PC-3 (cell line): ENCODE data around the gene ACTR1B. TPM values are rescaled to one million over a fixed set of nuclear protein-coding genes. Genes with fewer than 3 reads are reported as not detected.

ENCODE experiments used
- ATAC-seq: fragments of 200-7000 bp; cut with Tn5 transposase; 2 replicates; pipeline ENCODE4 v1.9.1; 2020; ENCODE audit warnings: mild to moderate bottlenecking, moderate library complexity
- BruUV-seq: library from RNA; stranded (reverse); fragments of 400-500 nt; replicated peaks from 2 replicates; lab custom pipeline; 2021; lab: Mats Ljungman, UMichigan
- CTCF ChIA-PET: fragments of 300-600 bp; sonication (Branson Sonifier 250); formaldehyde crosslinking; loops from one replicate; lab custom pipeline; 2022; ENCODE audit warnings: antibody characterized with exemption; lab: Charles Lee
- POLR2A ChIA-PET: fragments of 300-600 bp; sonication (Branson Sonifier 250); formaldehyde crosslinking; loops from one replicate; lab custom pipeline; 2022; ENCODE audit warnings: antibody characterized with exemption; ENCODE audit not compliant: unreplicated experiment; lab: Charles Lee
- DNase-seq: peaks from one replicate; pipeline ENCODE4 v3.0.0-alpha.2; 2015
- H2AFZ ChIP-seq: fragments of 300-600 bp; sonication (generic); 2 replicates; pipeline ENCODE4 v1.6.0; 2016; ENCODE audit warnings: antibody characterized with exemption, low read length
- H3F3A ChIP-seq: fragments of 300-600 bp; sonication (generic); one replicate; pipeline ENCODE4 v1.6.0; 2017; ENCODE audit warnings: antibody characterized with exemption, low read length, control low read depth, mild to moderate bottlenecking; ENCODE audit not compliant: unreplicated experiment
- H3K27ac ChIP-seq: fragments of 300-600 bp; sonication (generic); 2 replicates; pipeline ENCODE4 v1.5.1; 2016; ENCODE audit warnings: mild to moderate bottlenecking, low read length
- H3K27me3 ChIP-seq: fragments of 300-600 bp; sonication (generic); 2 replicates; pipeline ENCODE4 v1.6.1; 2016; ENCODE audit warnings: low read length, mixed read lengths
- H3K36me3 ChIP-seq: fragments of 300-600 bp; sonication (generic); 2 replicates; pipeline ENCODE4 v1.6.1; 2016; ENCODE audit warnings: low read depth, mixed run types, low read length, mixed read lengths
- H3K4me1 ChIP-seq: fragments of 300-600 bp; sonication (generic); 2 replicates; pipeline ENCODE4 v1.5.1; 2016; ENCODE audit warnings: low read length; ENCODE audit not compliant: insufficient read depth
- H3K4me2 ChIP-seq: fragments of 300-600 bp; sonication (generic); 2 replicates; pipeline ENCODE4 v1.6.0; 2016; ENCODE audit warnings: low read length
- H3K4me3 ChIP-seq: fragments of 300-600 bp; sonication (generic); 2 replicates; pipeline ENCODE4 v1.5.1; 2016; ENCODE audit warnings: mild to moderate bottlenecking, low read length, mixed read lengths
- H3K79me2 ChIP-seq: fragments of 300-600 bp; sonication (generic); 2 replicates; pipeline ENCODE4 v1.6.1; 2017; ENCODE audit warnings: low read length, mixed read lengths
- H3K9ac ChIP-seq: fragments of 300-600 bp; sonication (generic); 2 replicates; pipeline ENCODE4 v1.6.0; 2016; ENCODE audit warnings: mild to moderate bottlenecking, low read length
- H3K9me2 ChIP-seq: fragments of 300-600 bp; sonication (generic); replicated peaks from 2 replicates; pipeline ENCODE4 v1.6.1; 2016; ENCODE audit warnings: mixed run types, low read length, mixed read lengths
- H3K9me3 ChIP-seq: fragments of 300-600 bp; sonication (generic); 2 replicates; pipeline ENCODE4 v1.6.1; 2016; ENCODE audit warnings: low read length, mixed read lengths
- H4K20me1 ChIP-seq: fragments of 300-600 bp; sonication (generic); 2 replicates; pipeline ENCODE4 v1.6.1; 2016; ENCODE audit warnings: low read length, mixed read lengths
- EZH2 ChIP-seq: fragments of 300-600 bp; sonication (generic); IDR thresholded peaks from one replicate; pipeline ENCODE4 v1.6.1; 2017; ENCODE audit warnings: antibody characterized with exemption, mild to moderate bottlenecking, low read length; ENCODE audit not compliant: unreplicated experiment
- EZH2phosphoT487 ChIP-seq: fragments of 300-600 bp; sonication (generic); IDR thresholded peaks from 2 replicates; pipeline ENCODE4 v1.6.1; 2018; ENCODE audit warnings: mild to moderate bottlenecking, antibody characterized with exemption, low read length, borderline replicate concordance
- intact Hi-C: fragments of 100-400 bp; cut with micrococcal nuclease; formaldehyde crosslinking; loops from 2 replicates; pipeline ENCODE4 v1.9.0; 2023
- total RNA-seq: library from RNA; depleted of rRNA; stranded (reverse); fragments of >200 nt; gene quantifications from 2 replicates; pipeline ENCODE4 v1.2.3, GENCODE V29; 2014
- TF ChIP-seq, protein P1 (sequence below): fragments of 300-600 bp; sonication (generic); conservative IDR thresholded peaks from 2 replicates; pipeline ENCODE4 v1.5.1; 2017; ENCODE audit warnings: antibody characterized with exemption, low read depth, mild to moderate bottlenecking, low read length

The ACTR1B gene
- total RNA-seq, 1 experiment from 2014 or later: 27.0 TPM

DNA sequence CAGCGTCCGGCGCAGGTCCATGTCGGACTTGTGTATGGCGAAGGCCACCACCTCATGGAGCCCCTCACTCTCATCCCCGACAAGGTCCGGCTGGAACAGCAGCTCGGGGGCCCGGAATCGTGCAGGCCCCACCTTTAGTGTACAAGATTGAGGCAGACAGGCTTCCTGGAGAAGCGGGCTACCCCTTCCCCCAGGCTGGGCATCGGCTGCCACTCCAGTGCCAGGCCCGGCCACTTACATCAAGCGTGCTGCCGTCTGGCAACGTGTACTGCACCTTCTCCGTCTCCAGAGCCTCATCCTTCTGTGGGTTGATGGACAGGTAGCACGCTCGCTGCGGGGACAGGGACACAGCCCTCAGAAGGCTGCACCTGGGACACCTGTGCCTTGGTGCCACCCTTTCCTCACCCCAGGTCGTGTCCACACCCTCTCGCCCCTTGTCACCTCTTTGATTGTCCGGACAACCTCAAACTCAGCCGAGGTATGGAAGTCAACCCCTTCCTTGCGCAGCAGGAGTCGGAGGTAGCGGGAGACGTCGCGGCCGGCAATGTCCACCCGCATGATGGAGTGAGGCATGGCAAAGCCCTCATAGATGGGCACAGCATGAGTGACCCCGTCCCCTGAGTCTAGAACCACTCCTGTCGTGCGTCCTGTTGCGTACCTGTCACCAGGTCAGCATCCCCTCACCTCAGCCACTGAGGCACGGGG is 5.7 kb downstream of the ACTR1B start:
- BruUV-seq: no TSS peak

DNA sequence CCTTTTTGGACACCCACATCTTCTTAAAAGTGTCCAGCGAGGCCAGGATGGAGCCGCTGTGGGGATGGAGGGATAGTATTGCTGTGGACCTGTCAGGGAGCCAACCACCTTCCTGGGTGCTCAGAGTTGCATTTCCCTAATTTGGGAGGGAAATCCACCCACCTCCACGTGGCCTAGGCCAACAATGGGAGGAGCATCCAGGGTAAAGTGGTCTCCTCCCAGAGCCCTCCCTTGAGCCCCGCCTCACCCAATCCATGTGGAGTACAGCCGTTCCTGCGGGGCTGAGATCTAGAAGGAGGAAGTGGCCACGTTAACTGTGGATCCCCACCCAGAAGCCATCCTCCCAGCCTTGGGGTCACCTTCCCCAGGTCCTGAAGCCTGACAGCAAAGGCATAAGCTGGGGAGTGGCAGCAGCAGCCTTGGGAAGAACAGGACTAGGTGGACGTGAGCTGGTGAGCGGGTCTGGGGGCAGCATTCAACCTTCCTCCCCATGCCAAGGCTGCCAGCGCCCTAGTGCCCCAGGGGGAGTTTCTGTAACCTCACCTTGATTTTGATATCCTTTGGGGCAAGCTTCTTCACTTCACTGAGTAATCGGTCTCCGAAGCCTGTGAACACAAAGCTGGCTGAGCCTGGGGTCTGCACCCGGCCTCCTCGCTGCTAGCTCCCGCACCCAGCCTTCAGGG is 6.8 kb downstream of the ACTR1B start:
- Histone ChIP-seq H3K4me1 (peaks cover 10% of the 10 kb centered on the region), H3K4me2 (no peak overlapping the region), H2AFZ (no peak overlapping the region), H3K27ac (no peak overlapping the region), H3K9me2 (no peaks in the 10 kb centered on the region), H3K79me2 (peaks cover 21% of the 10 kb centered on the region), H3K4me3 (no peak overlapping the region), H3K27me3 (no peaks in the 10 kb centered on the region), H3K36me3 (peaks cover 28% of the 10 kb centered on the region), H3K9me3 (0 out of 2 replicates have a peak, but pooled peaks cover 5% of the 10 kb centered on the region), H3F3A (no peaks in the 10 kb centered on the region), H3K9ac (no peak overlapping the region), H4K20me1 (0 out of 2 replicates have a peak, but pooled peaks cover 3% of the 10 kb centered on the region)
- ATAC-seq (no peak), DNase-seq (no peak)
- intact Hi-C loops: no loop called here
- TF ChIP-seq, protein P1, sequence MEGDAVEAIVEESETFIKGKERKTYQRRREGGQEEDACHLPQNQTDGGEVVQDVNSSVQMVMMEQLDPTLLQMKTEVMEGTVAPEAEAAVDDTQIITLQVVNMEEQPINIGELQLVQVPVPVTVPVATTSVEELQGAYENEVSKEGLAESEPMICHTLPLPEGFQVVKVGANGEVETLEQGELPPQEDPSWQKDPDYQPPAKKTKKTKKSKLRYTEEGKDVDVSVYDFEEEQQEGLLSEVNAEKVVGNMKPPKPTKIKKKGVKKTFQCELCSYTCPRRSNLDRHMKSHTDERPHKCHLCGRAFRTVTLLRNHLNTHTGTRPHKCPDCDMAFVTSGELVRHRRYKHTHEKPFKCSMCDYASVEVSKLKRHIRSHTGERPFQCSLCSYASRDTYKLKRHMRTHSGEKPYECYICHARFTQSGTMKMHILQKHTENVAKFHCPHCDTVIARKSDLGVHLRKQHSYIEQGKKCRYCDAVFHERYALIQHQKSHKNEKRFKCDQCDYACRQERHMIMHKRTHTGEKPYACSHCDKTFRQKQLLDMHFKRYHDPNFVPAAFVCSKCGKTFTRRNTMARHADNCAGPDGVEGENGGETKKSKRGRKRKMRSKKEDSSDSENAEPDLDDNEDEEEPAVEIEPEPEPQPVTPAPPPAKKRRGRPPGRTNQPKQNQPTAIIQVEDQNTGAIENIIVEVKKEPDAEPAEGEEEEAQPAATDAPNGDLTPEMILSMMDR: no peak
- TF ChIP-seq EZH2phosphoT487 (no peak), EZH2 (no peak)
- BruUV-seq: no TSS peak
- POLR2A ChIA-PET: no interaction called here
- CTCF ChIA-PET: no interaction called here

More for the DNA sequence above, 5.7 kb downstream of the ACTR1B start:
- H3K9me2 ChIP-seq: no peaks in the 10 kb centered on the region
- no peak for TF ChIP-seq EZH2
- TF ChIP-seq, protein P1: no peak
- no peak for TF ChIP-seq EZH2phosphoT487
- ATAC-seq (no peak), DNase-seq (no peak)
- H3K9ac ChIP-seq: no peak overlapping the region
- ChIA-PET POLR2A (no interaction called here), CTCF (no interaction called here)
- H3K27ac ChIP-seq: no peak overlapping the region
- H2AFZ ChIP-seq: no peak overlapping the region
- no peaks in the 10 kb centered on the region for H3K27me3 ChIP-seq
- intact Hi-C loops: no loop called here
- peaks cover 32% of the 10 kb centered on the region for H3K79me2 ChIP-seq
- 0 out of 2 replicates have a peak, but pooled peaks cover 8% of the 10 kb centered on the region for H4K20me1 ChIP-seq
- no peak overlapping the region for H3K4me2 ChIP-seq
- 0 out of 2 replicates have a peak, but pooled peaks cover 5% of the 10 kb centered on the region for H3K9me3 ChIP-seq
- peaks cover 17% of the 10 kb centered on the region for H3K4me1 ChIP-seq
- H3F3A ChIP-seq: peaks cover 3% of the 10 kb centered on the region
- no peak overlapping the region for H3K4me3 ChIP-seq
- peaks cover 28% of the 10 kb centered on the region for H3K36me3 ChIP-seq
